ENCODE data around the gene GAS5. TPM values are rescaled to one million over a fixed set of nuclear protein-coding genes. Genes with fewer than 3 reads are reported as not detected.
A peak's percentile ranks its signal among the peaks of the same experiment; 100 is the strongest.

GAS5 gene
- total and polyA plus RNA-seq, 2 experiments from 2014 or later: 979 to 992 TPM

- H2AFZ ChIP-seq: no peak overlapping the region
- H4K20me1 ChIP-seq (replicated peaks; ENCODE audit: insufficient read depth): peaks cover 16% of the 10 kb centered on the region
- H3K4me1 ChIP-seq (ENCODE audit: insufficient read depth): peaks cover 35% of the 10 kb centered on the region
- peak overlapping the region; percentile 96 for H3K27ac ChIP-seq (ENCODE audit: low read depth)
- H3K4me2 ChIP-seq: peak overlapping the region; percentile 87
- Mint-ChIP-seq H3K36me3 (ENCODE audit: low read depth) (peaks cover 71% of the 10 kb centered on the region), H3K9me3 (peaks cover 13% of the 10 kb centered on the region; the same call in 2 of the 3 replicates), H3K4me1 (peaks cover 41% of the 10 kb centered on the region), H3K27ac (peak overlapping the region; percentile 100), H3K27me3 (ENCODE audit: insufficient read depth, low read depth, poor library complexity) (peaks cover 48% of the 10 kb centered on the region), H3K4me3 (peak overlapping the region; percentile 100)
- no peak for DNase-seq (ENCODE audit: low spot score)
- H3K36me3 ChIP-seq (ENCODE audit: insufficient read depth): peaks cover 42% of the 10 kb centered on the region
- no peak for TF ChIP-seq EZH2 (IDR thresholded peaks at IDR 0.05; ENCODE audit: low read depth, unreplicated experiment)
- TF ChIP-seq ETS1 (IDR thresholded peaks at IDR 0.05): no peak
- no peak for TF ChIP-seq STAT1 (IDR thresholded peaks at IDR 0.05; ENCODE audit: unreplicated experiment)
- no peak for TF ChIP-seq NANOG (IDR thresholded peaks at IDR 0.05; ENCODE audit: borderline replicate concordance)
- no peak for TF ChIP-seq REST (IDR thresholded peaks at IDR 0.05; ENCODE audit: unreplicated experiment)
- TF ChIP-seq CREB1 (CRISPR knock-in tag; IDR thresholded peaks at IDR 0.05; ENCODE audit: low read depth): no peak
- no peak for TF ChIP-seq POLR2AphosphoS5 (IDR thresholded peaks at IDR 0.05; ENCODE audit: low read depth)
- TF ChIP-seq EZH2phosphoT487 (IDR thresholded peaks at IDR 0.05; ENCODE audit: unreplicated experiment): no peak
- TF ChIP-seq JUNB (IDR thresholded peaks at IDR 0.05; ENCODE audit: unreplicated experiment): no peak
- TF ChIP-seq CTCF (conservative IDR thresholded peaks at IDR 0.05; ENCODE audit: low read depth in 2 of 2): no peak
- TF ChIP-seq ZNF462 (CRISPR knock-in tag; IDR thresholded peaks at IDR 0.05): no peak
- TF ChIP-seq ZNF114 (CRISPR knock-in tag; IDR thresholded peaks at IDR 0.05): no peak
- TF ChIP-seq ZNF331 (CRISPR knock-in tag; IDR thresholded peaks at IDR 0.05; ENCODE audit: low read depth): no peak
- H3F3A ChIP-seq (replicated peaks; ENCODE audit: low read depth): peaks cover 59% of the 10 kb centered on the region
- no peaks in the 10 kb centered on the region for H3K27me3 ChIP-seq (ENCODE audit: insufficient read depth)
- no peaks in the 10 kb centered on the region for H3K9me2 ChIP-seq (ENCODE audit: insufficient read depth)
- no peak for ATAC-seq
- peak overlapping the region; percentile 90 for H3K4me3 ChIP-seq
- H3K79me2 ChIP-seq (replicated peaks; ENCODE audit: insufficient read depth): peaks cover 61% of the 10 kb centered on the region
Observed at GRCh38 chr1:173867141-173867752, 542 bp downstream of the GAS5 start.
